Endothelial cell of umbilical vein (primary cell): ENCODE measurements around the gene GSN. TPM values are rescaled to one million over a fixed set of nuclear protein-coding genes. Genes with fewer than 3 reads are reported as not detected.

Experiments
- BruUV-seq: library from RNA; stranded (reverse); fragments of 400-500 nt; replicated peaks from 2 replicates; lab custom pipeline; 2021; lab: Mats Ljungman, UMichigan
- CTCF ChIA-PET: fragments of 300-600, 350-600 bp; sonication (Branson Sonifier 250); formaldehyde crosslinking; loops from one replicate; lab custom pipeline; 2021; ENCODE audit warnings: antibody characterized with exemption, inconsistent platforms; lab: Charles Lee
- POLR2A ChIA-PET: fragments of 300-600, 350-600 bp; sonication (Branson Sonifier 250); formaldehyde crosslinking; loops from one replicate; lab custom pipeline; 2021; ENCODE audit warnings: antibody characterized with exemption, inconsistent platforms; lab: Charles Lee
- DNase-seq: peaks from one replicate; pipeline ENCODE4 v3.0.0-alpha.2; 2011; ENCODE audit warnings: low read depth, low spot score
- FAIRE-seq: peaks from 2 replicates; lab custom pipeline; 2011; peaks lifted over from hg19 to GRCh38; lab: Jason Lieb, UNC
- H2AFZ ChIP-seq: 2 replicates; pipeline ENCODE4 v1.6.0; 2012; ENCODE audit warnings: low read depth, low read length, control low read depth, inconsistent platforms
- H3K27ac ChIP-seq: 2 replicates; pipeline ENCODE4 v1.5.1; 2011; ENCODE audit warnings: low read depth, mild to moderate bottlenecking, control low read depth, low read length, moderate library complexity; ENCODE audit not compliant: insufficient read depth
- H3K27me3 ChIP-seq, 2 experiments: 2 replicates each; pipeline versions ENCODE4 v1.6.0 to v1.6.1; 2011; ENCODE audit warnings: low read length in 2 of 2, mixed read lengths in 1 of 2; ENCODE audit not compliant: control insufficient read depth in 2 of 2, insufficient read depth in 2 of 2
- H3K36me3 ChIP-seq, 2 experiments: 2 replicates in 1 of 2; 3 replicates in 1 of 2; pipeline ENCODE4 v1.5.1; 2011; ENCODE audit warnings: low read length in 2 of 2, mild to moderate bottlenecking in 1 of 2, moderate library complexity in 1 of 2; ENCODE audit not compliant: control insufficient read depth in 2 of 2, insufficient read depth in 2 of 2; ENCODE audit errors: extremely low read depth in 1 of 2
- H3K4me1 ChIP-seq: 3 replicates; pipeline ENCODE4 v1.5.1; 2011; ENCODE audit warnings: mild to moderate bottlenecking, low read length; ENCODE audit not compliant: control insufficient read depth, insufficient read depth; ENCODE audit errors: extremely low read depth
- H3K4me2 ChIP-seq: 2 replicates; pipeline ENCODE4 v1.6.1; 2011; ENCODE audit warnings: low read length, control low read depth, mixed read lengths; ENCODE audit not compliant: insufficient read depth
- H3K4me3 ChIP-seq, 3 experiments: fragments of 200-600 bp in 1 of 3; sonication (generic), shearing (Covaris generic) in 1 of 3; replicated peaks in 1 of 3; 2 replicates each; pipeline ENCODE4 v1.5.1; 2011 to 2016; ENCODE audit warnings: control low read depth in 3 of 3, low read length in 3 of 3, mild to moderate bottlenecking in 2 of 3, inconsistent platforms in 1 of 3, low read depth in 1 of 3, moderate library complexity in 1 of 3; ENCODE audit not compliant: insufficient read depth in 1 of 3
- H3K79me2 ChIP-seq: 2 replicates; pipeline ENCODE4 v1.6.0; 2012; ENCODE audit warnings: low read length, inconsistent platforms; ENCODE audit not compliant: control insufficient read depth, insufficient read depth
- H3K9ac ChIP-seq: replicated peaks from 2 replicates; pipeline ENCODE3; 2011; ENCODE audit warnings: low read length, control low read depth; ENCODE audit not compliant: insufficient read depth; ENCODE audit errors: extremely low read depth
- H3K9me1 ChIP-seq: replicated peaks from 3 replicates; pipeline ENCODE4 v1.6.0; 2011; ENCODE audit warnings: mild to moderate bottlenecking, low read length; ENCODE audit not compliant: control insufficient read depth, insufficient read depth; ENCODE audit errors: extremely low read depth
- H3K9me3 ChIP-seq: replicated peaks from 2 replicates; pipeline ENCODE4 v1.5.1; 2012; ENCODE audit warnings: low read length, inconsistent platforms; ENCODE audit not compliant: control insufficient read depth, insufficient read depth
- H4K20me1 ChIP-seq: replicated peaks from 2 replicates; pipeline ENCODE3; 2011; ENCODE audit warnings: mild to moderate bottlenecking, low read length; ENCODE audit not compliant: control insufficient read depth, insufficient read depth; ENCODE audit errors: extremely low read depth
- CTCF ChIP-seq, 2 donors: IDR thresholded peaks; 1 replicate in 1 of 2; 2 replicates in 1 of 2; pipeline ENCODE4 v1.5.1; 2011; ENCODE audit warnings: low read length in 2 of 2, mild to moderate bottlenecking in 2 of 2, moderate library complexity in 2 of 2, control low read depth in 1 of 2, inconsistent platforms in 1 of 2, low read depth in 1 of 2; ENCODE audit not compliant: insufficient read depth in 1 of 2; ENCODE audit errors: extremely low read depth in 1 of 2
- EZH2 ChIP-seq: IDR thresholded peaks from 2 replicates; pipeline ENCODE4 v1.6.1; 2012; ENCODE audit warnings: borderline replicate concordance, low read depth, mild to moderate bottlenecking, moderate library complexity, low read length, inconsistent platforms; ENCODE audit not compliant: severe bottlenecking
- FOS ChIP-seq: IDR thresholded peaks from 2 replicates; pipeline ENCODE4 v1.6.1; 2011; ENCODE audit warnings: mild to moderate bottlenecking, low read length, moderate library complexity, borderline replicate concordance; ENCODE audit not compliant: insufficient read depth
- GATA2 ChIP-seq: IDR thresholded peaks from 2 replicates; pipeline ENCODE4 v1.7.0; 2011; ENCODE audit warnings: low read depth, mild to moderate bottlenecking, moderate library complexity, mixed read lengths, low read length; ENCODE audit not compliant: insufficient read length, insufficient read depth
- JUN ChIP-seq: IDR thresholded peaks from 2 replicates; pipeline ENCODE4 v1.6.1; 2011; ENCODE audit warnings: borderline replicate concordance, low read depth; ENCODE audit not compliant: insufficient read length, insufficient read depth
- MAX ChIP-seq: IDR thresholded peaks from 2 replicates; pipeline ENCODE4 v1.6.1; 2011; ENCODE audit not compliant: insufficient read depth, insufficient read length
- MYC ChIP-seq: IDR thresholded peaks from one replicate; pipeline ENCODE4 v1.6.1; 2011; ENCODE audit warnings: mild to moderate bottlenecking, low read depth, low read length
- POLR2A ChIP-seq: IDR thresholded peaks from 2 replicates; pipeline ENCODE4 v1.6.1; 2012; ENCODE audit warnings: low read depth, mild to moderate bottlenecking, control low read depth, low read length
- POLR2AphosphoS5 ChIP-seq: IDR thresholded peaks from 2 replicates; pipeline ENCODE4 v1.6.1; 2012; ENCODE audit warnings: low read depth, mild to moderate bottlenecking, control low read depth, low read length, moderate library complexity; ENCODE audit not compliant: insufficient read depth
- dilution Hi-C: fragments of 300-500 bp; cut with MboI; formaldehyde crosslinking; loops from one replicate; pipeline ENCODE4 v1.15.0; 2019; ENCODE audit warnings: low sequenced_read_pairs; ENCODE audit not compliant: extremely low pct_ligation_motif_present
- intact Hi-C: fragments of 100-400 bp; cut with micrococcal nuclease; formaldehyde crosslinking; loops from one replicate; pipeline ENCODE4 v1.10.0; 2022
- polyA plus RNA-seq, 4 experiments: library from polyadenylated mRNA; depleted of rRNA in 3 of 4; stranded (reverse) in 3 of 4; unstranded in 1 of 4; fragments of >200 nt; gene quantifications; 2 replicates each; pipeline versions ENCODE4 v1.2.1 to v1.2.3, GENCODE V29; 2011 to 2012; ENCODE audit warnings: missing spikeins in 1 of 4
- total RNA-seq: library from RNA; stranded (reverse); gene quantifications from 2 replicates; pipeline ENCODE4 v1.2.3, GENCODE V29; 2021

The GSN gene
- total and polyA plus RNA-seq, 2 donors (not counting 3 experiments of a cell fraction or from before 2014, with no cell fraction given), result 130 to 232 TPM

- Histone ChIP-seq H3K27me3 (no peaks in the 10 kb centered on the region), H3K4me1 (peaks cover 3% of the 10 kb centered on the region), H3K9ac (no peak overlapping the region), H3K4me2 (no peak overlapping the region), H3K9me1 (no peaks in the 10 kb centered on the region), H3K9me3 (no peaks in the 10 kb centered on the region), H4K20me1 (no peaks in the 10 kb centered on the region), H3K36me3 (no peaks in the 10 kb centered on the region), H3K4me3 (no peak overlapping the region), H3K79me2 (no peaks in the 10 kb centered on the region), H3K27ac (no peak overlapping the region), H2AFZ (no peak overlapping the region)
- dilution Hi-C loops (no loop called here), intact Hi-C loops (no loop called here)
- BruUV-seq, result no TSS peak
- FAIRE-seq (no peak), DNase-seq (no peak)
- POLR2A ChIA-PET, result no interaction called here
- CTCF ChIA-PET, result interaction anchor here (0.7 kb wide), 1 partner anchor 99 kb away, joined by 3 read pairs; no protein-coding TSS in a partner anchor
- no peak for TF ChIP-seq JUN
- no peak for TF ChIP-seq FOS
- TF ChIP-seq POLR2A, result no peak
- no peak for TF ChIP-seq POLR2AphosphoS5
- no peak for TF ChIP-seq CTCF (IDR thresholded peaks at IDR 0.05; ENCODE audit: extremely low read depth in 1 of 2, insufficient read depth in 1 of 2, low read depth in 1 of 2, low read length in 2 of 2)
- no peak for TF ChIP-seq GATA2
- no peak for TF ChIP-seq MAX
- no peak for TF ChIP-seq EZH2
- no peak for TF ChIP-seq MYC
These were observed 46.8 kb upstream of the GSN start for GRCh38 chr9:121220996-121221663.
